LNCAP (cell line): ENCODE results near the gene POP4.
A peak's percentile ranks its signal among the peaks of the same experiment; 100 is the strongest.

Experiments
- TF ChIP-seq, protein P1 (sequence below): fragments of 450-650 bp; IDR thresholded peaks from 2 replicates; pipeline ENCODE4 v1.5.1; 2017; ENCODE audit warnings: mild to moderate bottlenecking

The POP4 gene

DNA sequence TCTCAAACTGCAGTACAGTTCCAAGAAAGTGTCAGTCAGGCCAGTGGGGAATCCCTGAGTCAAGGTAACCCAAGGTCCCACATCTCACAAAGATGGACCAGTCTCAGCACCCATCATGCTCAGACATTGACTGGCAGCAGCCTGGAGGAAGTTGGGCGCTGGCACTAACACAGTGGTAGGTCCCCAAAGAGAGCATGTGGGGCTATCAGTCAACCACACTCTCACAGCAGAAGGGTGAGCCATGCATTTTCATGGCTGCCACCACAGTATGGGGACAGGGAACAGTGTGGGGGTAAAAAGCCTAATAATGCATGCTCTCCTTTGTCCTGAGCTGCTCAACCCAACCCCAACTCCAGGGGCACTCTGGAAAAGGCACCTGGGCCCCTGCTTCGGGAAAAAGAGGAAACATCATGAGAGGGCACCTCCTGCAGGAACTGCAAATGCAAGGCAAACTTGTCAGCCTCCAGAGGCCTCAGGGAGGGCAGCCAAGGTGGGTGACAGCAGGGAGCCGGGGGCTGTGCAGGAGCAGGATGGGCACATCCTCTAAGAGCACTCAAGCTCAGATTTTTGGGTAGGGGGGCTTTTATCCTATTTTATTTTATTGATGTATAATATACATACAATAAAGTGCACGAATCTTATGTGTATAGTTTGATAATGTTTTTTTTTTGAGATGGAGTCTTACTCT lies 49.7 kb downstream of the POP4 start:
- TF ChIP-seq, protein P1, sequence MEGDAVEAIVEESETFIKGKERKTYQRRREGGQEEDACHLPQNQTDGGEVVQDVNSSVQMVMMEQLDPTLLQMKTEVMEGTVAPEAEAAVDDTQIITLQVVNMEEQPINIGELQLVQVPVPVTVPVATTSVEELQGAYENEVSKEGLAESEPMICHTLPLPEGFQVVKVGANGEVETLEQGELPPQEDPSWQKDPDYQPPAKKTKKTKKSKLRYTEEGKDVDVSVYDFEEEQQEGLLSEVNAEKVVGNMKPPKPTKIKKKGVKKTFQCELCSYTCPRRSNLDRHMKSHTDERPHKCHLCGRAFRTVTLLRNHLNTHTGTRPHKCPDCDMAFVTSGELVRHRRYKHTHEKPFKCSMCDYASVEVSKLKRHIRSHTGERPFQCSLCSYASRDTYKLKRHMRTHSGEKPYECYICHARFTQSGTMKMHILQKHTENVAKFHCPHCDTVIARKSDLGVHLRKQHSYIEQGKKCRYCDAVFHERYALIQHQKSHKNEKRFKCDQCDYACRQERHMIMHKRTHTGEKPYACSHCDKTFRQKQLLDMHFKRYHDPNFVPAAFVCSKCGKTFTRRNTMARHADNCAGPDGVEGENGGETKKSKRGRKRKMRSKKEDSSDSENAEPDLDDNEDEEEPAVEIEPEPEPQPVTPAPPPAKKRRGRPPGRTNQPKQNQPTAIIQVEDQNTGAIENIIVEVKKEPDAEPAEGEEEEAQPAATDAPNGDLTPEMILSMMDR: no peak

DNA sequence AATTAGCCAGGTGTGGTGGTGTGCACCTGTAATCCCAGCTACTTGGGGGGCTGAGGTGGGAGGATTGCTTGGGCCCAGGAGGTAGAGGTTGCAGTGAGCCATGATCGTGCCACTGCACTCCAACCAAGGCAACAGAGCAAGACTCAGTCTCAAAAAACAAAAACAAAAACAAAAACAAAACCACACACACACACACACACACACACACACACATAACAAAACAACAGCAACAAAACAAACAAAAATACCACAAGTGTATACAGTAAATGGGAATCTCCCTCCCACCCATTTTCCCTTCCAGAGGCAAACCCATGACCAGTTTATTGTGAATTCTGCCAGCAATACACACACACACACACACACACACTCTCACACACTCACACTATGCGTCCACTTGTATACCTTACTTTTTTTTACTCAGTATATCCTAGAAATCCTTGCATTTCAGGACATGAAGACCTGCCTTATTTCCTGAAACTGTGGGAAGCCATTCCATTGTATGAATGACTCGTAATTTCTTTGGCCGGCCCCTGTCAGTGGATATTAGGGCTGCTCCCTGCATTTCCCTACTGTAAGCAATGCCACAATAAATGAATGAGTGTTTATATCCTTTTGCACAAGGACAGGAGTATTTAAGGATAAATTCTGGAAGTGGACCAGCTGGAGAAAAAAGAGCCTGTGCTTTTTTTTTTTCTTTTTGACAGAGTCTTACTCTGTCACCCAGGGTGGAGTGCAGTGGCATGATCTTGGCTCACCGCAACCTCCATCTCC lies 52.3 kb downstream of the POP4 start:
- TF ChIP-seq, protein P1: no peak

DNA sequence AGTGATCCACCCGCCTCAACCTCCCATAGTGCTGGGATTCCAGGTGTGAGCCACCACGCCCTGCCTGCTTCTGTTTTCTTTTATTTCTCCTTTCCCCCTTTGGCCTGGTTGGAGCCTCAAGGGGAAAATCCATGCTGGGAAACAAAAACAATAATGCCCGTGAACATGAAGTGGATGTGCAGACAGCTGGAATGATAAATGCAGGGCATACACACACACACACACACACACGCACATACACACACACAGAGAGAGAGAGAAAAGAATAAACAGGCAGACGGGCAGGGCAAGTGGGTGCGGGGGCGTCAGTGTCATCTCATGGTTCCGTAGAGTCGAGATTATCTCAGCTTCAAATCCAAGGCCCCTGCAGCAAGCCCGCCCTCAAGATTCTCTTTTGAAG lies 54.8 kb downstream of the POP4 start:
- TF ChIP-seq, protein P1: no peak

- TF ChIP-seq, protein P1: no peak
Measured at GRCh38 chr19:29662278-29662603, 56.2 kb downstream of the POP4 start.

DNA sequence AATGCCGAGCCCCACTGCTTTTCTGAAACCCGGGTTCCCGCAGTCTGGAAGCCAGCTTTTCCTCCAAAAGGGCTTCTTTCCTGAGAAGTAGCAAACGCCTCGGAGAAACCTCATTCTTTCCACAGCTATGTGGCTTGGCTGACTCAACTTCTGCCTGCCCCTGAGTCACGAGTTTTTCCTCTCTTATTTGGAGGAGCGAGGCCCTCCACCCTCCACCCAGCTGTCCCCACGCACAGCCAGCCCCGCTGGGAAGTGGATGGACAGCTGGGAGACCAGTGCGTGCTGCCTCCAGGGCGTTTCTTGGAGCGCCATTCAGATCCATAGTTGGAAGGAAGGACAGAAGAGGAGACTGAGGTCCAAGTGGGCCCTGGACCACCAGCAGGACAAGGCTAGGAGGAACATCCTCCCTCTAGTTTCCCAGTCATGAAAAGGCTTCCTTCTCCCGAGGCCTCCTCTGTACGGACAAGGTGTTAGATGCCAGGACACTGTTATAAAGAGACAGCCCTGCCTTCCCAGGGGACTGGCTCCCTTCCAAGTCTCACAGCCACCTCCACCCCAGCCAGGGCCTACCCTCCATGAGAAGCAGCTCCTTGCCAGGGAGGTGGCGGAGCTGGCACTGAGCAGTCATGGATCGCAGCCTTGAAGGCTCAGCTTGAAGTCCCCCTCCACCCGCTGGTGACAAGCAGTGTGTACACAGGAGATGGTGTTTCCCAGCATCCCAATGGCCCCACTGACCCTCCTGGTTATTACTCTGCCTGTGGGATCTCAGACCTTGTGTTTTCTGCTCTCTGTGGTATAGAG lies 56.7 kb downstream of the POP4 start:
- TF ChIP-seq, protein P1: no peak

DNA sequence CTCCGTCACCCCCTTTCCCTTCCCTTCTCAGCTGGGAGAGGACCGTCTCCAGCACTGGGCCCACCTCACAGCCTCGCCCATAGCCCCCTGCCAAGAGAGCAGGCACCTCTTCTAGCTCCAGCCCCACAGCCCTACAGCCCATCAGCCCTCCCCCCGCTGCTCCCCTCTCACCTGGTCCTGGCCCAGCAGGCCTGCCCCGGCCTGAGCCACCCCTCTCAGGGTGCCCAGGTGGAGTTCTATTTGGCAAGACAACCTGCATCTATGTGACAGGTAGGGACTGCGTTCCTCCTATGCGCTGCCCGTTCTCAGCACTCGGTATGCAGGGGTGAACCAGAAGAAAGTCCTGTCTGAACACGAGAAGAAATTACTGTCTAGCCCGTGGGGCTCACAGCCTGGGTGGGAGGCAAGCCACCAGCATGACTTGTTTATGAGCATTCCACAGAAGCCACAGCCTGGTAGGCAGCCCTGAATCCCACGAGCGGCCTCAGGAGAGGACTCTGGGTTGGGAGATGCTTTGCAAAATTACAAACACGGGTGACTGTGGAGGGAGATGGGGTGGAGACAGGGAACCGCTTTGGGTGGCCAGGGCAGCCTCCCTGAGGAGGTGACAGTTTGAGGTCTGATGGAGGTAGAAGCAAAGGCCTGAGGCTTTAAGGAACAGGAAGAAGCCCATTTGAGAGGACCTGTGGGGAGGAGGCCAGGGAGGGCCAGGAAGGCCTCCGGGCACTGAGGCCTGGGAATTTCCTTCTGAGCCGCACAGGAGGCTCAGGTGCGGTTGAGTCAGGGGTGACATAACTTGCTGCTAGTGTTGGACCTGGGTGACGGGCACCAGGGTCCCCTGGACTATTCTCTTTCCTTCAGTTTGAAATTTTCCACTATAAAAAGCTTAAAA lies 58.0 kb downstream of the POP4 start:
- TF ChIP-seq, protein P1: no peak

DNA sequence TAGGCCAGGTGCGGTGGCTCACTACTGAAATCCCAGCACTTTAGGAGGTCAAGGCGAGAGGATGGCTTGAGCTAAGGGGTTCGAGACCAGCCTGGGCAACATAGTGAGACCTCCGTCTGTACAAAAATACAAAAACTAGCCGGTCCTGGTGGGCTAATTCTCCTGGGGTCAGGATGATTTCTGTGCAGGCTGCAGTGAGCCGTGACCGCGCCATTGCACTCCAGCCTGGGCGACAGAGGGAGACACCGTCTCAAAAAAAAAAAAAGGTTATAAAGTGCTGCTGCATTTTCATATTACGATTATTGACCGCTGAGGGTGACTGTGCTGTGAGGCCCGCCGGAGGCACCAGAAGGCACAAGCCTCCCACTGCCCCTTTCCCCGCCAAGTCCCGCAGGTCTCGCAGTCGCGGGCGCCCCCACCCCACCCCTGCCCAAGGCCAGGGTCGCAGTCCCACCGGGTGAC lies 58.7 kb downstream of the POP4 start:
- TF ChIP-seq, protein P1: peak; percentile 8; the same call in 1 of the 2 replicates
